ENCODE results near the gene PTPRN2.
"Not testable (repeated sequence)": the region's sequence is repeated elsewhere in the genome, so short reads cannot be mapped to it uniquely, and the experiment has no call there.

The PTPRN2 gene

GRCh38 chr7:158534598-158534997, 53.0 kb downstream of the PTPRN2 start:
- DNase-seq (ENCODE audit: low read depth in 4 of 4, low spot score in 1 of 4) = no peak

GRCh38 chr7:158534134-158534515, 53.5 kb downstream of the PTPRN2 start:
- not testable (repeated sequence) for DNase-seq (ENCODE audit: low read depth in 4 of 4, low spot score in 1 of 4)

- no peak for DNase-seq (ENCODE audit: low read depth in 4 of 4, low spot score in 1 of 4)
Measured at GRCh38 chr7:158533386-158534133, 54.1 kb downstream of the PTPRN2 start.

- DNase-seq (ENCODE audit: low read depth in 4 of 4, low spot score in 1 of 4) = no peak
Measured at GRCh38 chr7:158532093-158532627, 55.5 kb downstream of the PTPRN2 start.

GRCh38 chr7:158531661-158532060, 56.0 kb downstream of the PTPRN2 start:
- DNase-seq (ENCODE audit: low read depth in 4 of 4, low spot score in 1 of 4) = no peak

- DNase-seq (ENCODE audit: low read depth in 4 of 4, low spot score in 1 of 4) = no peak
Measured at GRCh38 chr7:158530800-158531609, 56.6 kb downstream of the PTPRN2 start.

- DNase-seq (ENCODE audit: low read depth in 4 of 4, low spot score in 1 of 4) = no peak
Measured at GRCh38 chr7:158529181-158530096, 58.2 kb downstream of the PTPRN2 start.

GRCh38 chr7:158527915-158528502, 59.6 kb downstream of the PTPRN2 start:
- DNase-seq (ENCODE audit: low read depth in 4 of 4, low spot score in 1 of 4) = no peak

- no peak for DNase-seq (ENCODE audit: low read depth in 4 of 4, low spot score in 1 of 4)
Measured at GRCh38 chr7:158527495-158527894, 60.1 kb downstream of the PTPRN2 start.

GRCh38 chr7:158527038-158527437, 60.6 kb downstream of the PTPRN2 start:
- DNase-seq (ENCODE audit: low read depth in 4 of 4, low spot score in 1 of 4) = no peak

- no peak for DNase-seq (ENCODE audit: low read depth in 4 of 4, low spot score in 1 of 4)
Measured at GRCh38 chr7:158526531-158526930, 61.1 kb downstream of the PTPRN2 start.

GRCh38 chr7:158525648-158526484, 61.8 kb downstream of the PTPRN2 start:
- DNase-seq (ENCODE audit: low read depth in 4 of 4, low spot score in 1 of 4) = no peak

- no peak for DNase-seq (ENCODE audit: low read depth in 4 of 4, low spot score in 1 of 4)
Measured at GRCh38 chr7:158524749-158525635, 62.6 kb downstream of the PTPRN2 start.

- not testable (repeated sequence) for DNase-seq (ENCODE audit: low read depth in 4 of 4, low spot score in 1 of 4)
Measured at GRCh38 chr7:158524286-158524685, 63.3 kb downstream of the PTPRN2 start.

- not testable (repeated sequence) for DNase-seq (ENCODE audit: low read depth in 4 of 4, low spot score in 1 of 4)
Measured at GRCh38 chr7:158523877-158524276, 63.7 kb downstream of the PTPRN2 start.

- DNase-seq (ENCODE audit: low read depth in 4 of 4, low spot score in 1 of 4) = not testable (repeated sequence)
Measured at GRCh38 chr7:158523165-158523856, 64.3 kb downstream of the PTPRN2 start.

- DNase-seq (ENCODE audit: low read depth in 4 of 4, low spot score in 1 of 4) = not testable (repeated sequence)
Measured at GRCh38 chr7:158521795-158522194, 65.8 kb downstream of the PTPRN2 start.

GRCh38 chr7:158520825-158521224, 66.8 kb downstream of the PTPRN2 start:
- no peak for DNase-seq (ENCODE audit: low read depth in 4 of 4, low spot score in 1 of 4)
